ENCODE measurements around the gene CTU2.

CTU2 gene

GRCh38 chr16:88735121-88735520 is 28.8 kb downstream of the CTU2 start:
- Mint-ChIP-seq H3K4me3 (no peak overlapping the region), H3K9me3 (no peaks in the 10 kb centered on the region), H3K4me1 (ENCODE audit: low read depth) (peaks cover 4% of the 10 kb centered on the region), H3K27ac (no peak overlapping the region), H3K27me3 (no peaks in the 10 kb centered on the region), H3K36me3 (ENCODE audit: low read depth) (peaks cover 6% of the 10 kb centered on the region)

- Mint-ChIP-seq H3K27me3 (no peaks in the 10 kb centered on the region), H3K36me3 (ENCODE audit: low read depth) (peaks cover 6% of the 10 kb centered on the region), H3K4me1 (ENCODE audit: low read depth) (peaks cover 4% of the 10 kb centered on the region), H3K27ac (no peak overlapping the region), H3K4me3 (no peak overlapping the region), H3K9me3 (no peaks in the 10 kb centered on the region)
Measured at GRCh38 chr16:88735616-88736015, 29.3 kb downstream of the CTU2 start.

DNA sequence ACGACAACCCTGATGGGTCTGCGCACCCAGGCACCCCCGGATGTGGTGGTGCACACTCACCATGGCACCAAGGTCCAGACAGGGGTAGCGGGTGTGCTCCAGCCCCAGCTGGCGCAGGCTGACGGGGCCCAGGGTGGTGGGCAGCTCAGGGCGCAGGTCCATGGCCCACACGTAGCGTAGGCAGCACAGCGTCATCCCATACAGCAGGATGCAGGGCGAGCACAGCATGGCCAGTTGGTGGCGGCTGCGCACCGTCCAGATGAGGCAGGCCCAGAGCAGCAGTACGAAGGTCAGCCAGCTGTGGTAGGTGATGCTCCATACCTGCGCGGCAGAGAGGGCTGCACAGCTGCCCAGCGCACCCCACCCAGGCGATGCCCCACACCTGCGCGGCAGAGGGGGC is 29.8 kb downstream of the CTU2 start:
- no peak overlapping the region for H3K27ac Mint-ChIP-seq
- no peaks in the 10 kb centered on the region for H3K27me3 Mint-ChIP-seq
- H3K9me3 Mint-ChIP-seq, result no peaks in the 10 kb centered on the region
- peaks cover 4% of the 10 kb centered on the region for H3K36me3 Mint-ChIP-seq (ENCODE audit: low read depth)
- H3K4me1 Mint-ChIP-seq (ENCODE audit: low read depth), result peaks cover 4% of the 10 kb centered on the region
- H3K4me3 Mint-ChIP-seq, result no peak overlapping the region

DNA sequence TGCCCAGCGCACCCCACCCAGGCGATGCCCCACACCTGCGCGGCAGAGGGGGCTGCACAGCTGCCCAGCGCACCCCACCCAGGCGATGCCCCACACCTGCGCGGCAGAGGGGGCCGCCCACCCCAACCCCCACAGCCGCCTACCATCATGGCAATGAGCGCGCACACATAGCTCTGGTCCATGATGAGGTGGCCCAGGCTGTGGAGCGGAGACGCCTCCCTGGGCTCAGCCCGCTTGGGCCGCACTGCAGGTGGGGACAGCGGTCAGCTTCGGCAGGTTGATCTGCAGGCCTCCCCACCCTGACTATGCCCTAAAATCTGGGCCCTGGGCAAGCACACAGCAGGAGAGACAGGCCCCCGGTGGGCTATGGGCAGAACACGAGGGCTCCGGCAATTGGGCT is 30.2 kb downstream of the CTU2 start:
- no peak overlapping the region for H3K4me3 Mint-ChIP-seq
- H3K36me3 Mint-ChIP-seq (ENCODE audit: low read depth), result no peaks in the 10 kb centered on the region
- H3K9me3 Mint-ChIP-seq, result no peaks in the 10 kb centered on the region
- peaks cover under 1% of the 10 kb centered on the region for H3K4me1 Mint-ChIP-seq (ENCODE audit: low read depth)
- no peak overlapping the region for H3K27ac Mint-ChIP-seq
- no peaks in the 10 kb centered on the region for H3K27me3 Mint-ChIP-seq

DNA sequence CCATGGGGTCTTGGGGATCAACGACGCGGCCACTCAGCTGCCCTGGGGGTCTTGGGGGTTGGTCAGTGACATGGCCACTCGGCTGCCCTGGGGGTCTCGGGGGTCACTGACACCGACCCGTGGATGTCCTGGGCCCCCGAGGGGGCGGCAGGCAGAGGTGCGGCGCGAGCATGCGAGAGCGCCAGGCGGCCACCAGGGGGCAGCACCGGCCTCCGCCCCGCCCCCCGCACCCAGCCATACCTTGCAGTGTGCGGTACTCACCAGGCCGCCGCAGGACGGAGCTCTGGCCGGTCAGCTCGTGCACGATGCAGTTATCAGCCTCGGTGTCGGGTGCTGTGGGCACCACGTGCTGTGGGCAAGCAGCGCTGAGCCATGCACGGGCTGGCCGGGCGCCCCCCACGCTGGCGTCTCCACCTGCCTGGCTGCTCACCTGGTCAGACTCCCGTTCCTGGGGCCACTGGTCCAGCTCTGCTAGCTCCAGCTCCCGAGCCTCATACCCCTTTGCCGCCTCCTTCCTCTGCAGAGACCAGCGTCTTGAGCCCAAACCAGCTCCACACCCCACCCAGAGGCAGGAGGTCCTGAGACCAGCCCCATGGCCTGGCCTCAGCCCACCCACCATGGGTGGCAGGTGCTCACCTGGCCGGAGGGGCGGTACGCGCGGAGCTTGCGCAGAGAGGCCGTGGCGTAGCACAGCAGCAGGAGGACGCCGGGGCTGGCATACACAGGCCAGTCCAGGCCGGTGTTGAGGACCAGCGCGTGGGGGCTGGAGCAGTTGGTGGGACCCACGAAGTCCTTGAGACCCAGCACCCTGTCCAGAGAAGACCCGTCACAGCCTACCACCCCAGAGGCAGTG is 31.2 kb downstream of the CTU2 start:
- no peak overlapping the region for H3K27ac Mint-ChIP-seq

GRCh38 chr16:88738151-88739084 is 32.1 kb downstream of the CTU2 start:
- Mint-ChIP-seq H3K27me3 (no peaks in the 10 kb centered on the region), H3K4me3 (no peak overlapping the region), H3K4me1 (ENCODE audit: low read depth) (no peaks in the 10 kb centered on the region), H3K9me3 (no peaks in the 10 kb centered on the region), H3K36me3 (ENCODE audit: low read depth) (no peaks in the 10 kb centered on the region), H3K27ac (no peak overlapping the region)

More for the DNA sequence above, 31.2 kb downstream of the CTU2 start:
- Mint-ChIP-seq H3K4me3 (no peak overlapping the region), H3K4me1 (ENCODE audit: low read depth) (no peaks in the 10 kb centered on the region), H3K36me3 (ENCODE audit: low read depth) (no peaks in the 10 kb centered on the region), H3K9me3 (no peaks in the 10 kb centered on the region), H3K27me3 (no peaks in the 10 kb centered on the region)

- no peaks in the 10 kb centered on the region for H3K36me3 Mint-ChIP-seq (ENCODE audit: low read depth)
- H3K4me3 Mint-ChIP-seq, result no peak overlapping the region
- peaks cover 6% of the 10 kb centered on the region for H3K4me1 Mint-ChIP-seq (ENCODE audit: low read depth)
- no peaks in the 10 kb centered on the region for H3K27me3 Mint-ChIP-seq
- H3K27ac Mint-ChIP-seq, result no peak overlapping the region
- H3K9me3 Mint-ChIP-seq, result no peaks in the 10 kb centered on the region
Measured at GRCh38 chr16:88739139-88739976, 33.1 kb downstream of the CTU2 start.

- H3K36me3 Mint-ChIP-seq (ENCODE audit: low read depth), result no peaks in the 10 kb centered on the region
- H3K4me3 Mint-ChIP-seq, result no peak overlapping the region
- H3K27ac Mint-ChIP-seq, result no peak overlapping the region
- H3K4me1 Mint-ChIP-seq (ENCODE audit: low read depth), result peaks cover 11% of the 10 kb centered on the region
- H3K9me3 Mint-ChIP-seq, result no peaks in the 10 kb centered on the region
- no peaks in the 10 kb centered on the region for H3K27me3 Mint-ChIP-seq
Measured at GRCh38 chr16:88739977-88740726, 33.8 kb downstream of the CTU2 start.

DNA sequence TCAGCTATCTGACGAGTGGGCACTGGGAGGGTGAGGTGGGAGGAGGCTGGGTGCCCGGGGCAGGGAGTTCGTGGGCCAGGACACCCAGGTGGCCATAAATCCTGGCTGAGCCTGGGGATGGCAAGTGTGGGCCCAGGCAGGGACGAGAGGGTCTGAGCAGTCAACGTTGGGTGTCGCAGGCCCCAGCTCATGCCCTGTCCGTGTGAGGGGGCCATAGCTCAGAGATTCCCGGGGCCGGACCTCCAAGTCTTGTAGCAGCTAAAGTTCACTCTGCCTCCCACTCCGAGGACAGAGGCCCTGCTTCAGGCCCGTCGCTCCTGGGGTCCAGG is 34.4 kb downstream of the CTU2 start:
- no peaks in the 10 kb centered on the region for H3K36me3 Mint-ChIP-seq (ENCODE audit: low read depth)
- H3K9me3 Mint-ChIP-seq, result no peaks in the 10 kb centered on the region
- H3K4me1 Mint-ChIP-seq (ENCODE audit: low read depth), result peaks cover 16% of the 10 kb centered on the region
- H3K27me3 Mint-ChIP-seq, result no peaks in the 10 kb centered on the region
- H3K27ac Mint-ChIP-seq, result no peak overlapping the region
- no peak overlapping the region for H3K4me3 Mint-ChIP-seq

DNA sequence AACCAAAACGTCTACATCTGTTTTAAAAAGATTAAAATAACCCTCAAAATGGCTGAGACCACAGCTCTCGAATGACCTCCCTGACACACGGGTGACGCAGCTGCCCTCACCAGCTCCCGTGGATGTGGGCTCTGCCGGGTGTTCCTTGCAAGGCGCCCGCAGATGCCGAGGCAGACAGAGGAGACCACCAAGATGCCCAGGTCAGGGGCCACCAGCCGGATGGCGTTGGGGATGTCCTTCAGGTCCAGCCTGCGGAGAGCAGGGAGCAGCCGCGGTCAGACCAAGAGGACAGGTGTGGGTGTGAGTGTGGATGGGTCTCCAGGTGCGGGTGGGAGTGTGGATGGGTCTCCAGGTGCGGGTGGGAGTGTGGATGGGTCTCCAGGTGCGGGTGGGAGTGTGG is 35.1 kb downstream of the CTU2 start:
- H3K36me3 Mint-ChIP-seq (ENCODE audit: low read depth), result no peaks in the 10 kb centered on the region
- no peak overlapping the region for H3K4me3 Mint-ChIP-seq
- peaks cover 23% of the 10 kb centered on the region for H3K4me1 Mint-ChIP-seq (ENCODE audit: low read depth)
- H3K9me3 Mint-ChIP-seq, result no peaks in the 10 kb centered on the region
- H3K27me3 Mint-ChIP-seq, result no peaks in the 10 kb centered on the region
- H3K27ac Mint-ChIP-seq, result no peak overlapping the region

GRCh38 chr16:88742896-88743605 is 36.7 kb downstream of the CTU2 start:
- H3K4me1 Mint-ChIP-seq (ENCODE audit: low read depth), result peaks cover 28% of the 10 kb centered on the region
- H3K9me3 Mint-ChIP-seq, result no peaks in the 10 kb centered on the region
- no peak overlapping the region for H3K27ac Mint-ChIP-seq
- no peak overlapping the region for H3K4me3 Mint-ChIP-seq
- no peaks in the 10 kb centered on the region for H3K36me3 Mint-ChIP-seq (ENCODE audit: low read depth)
- H3K27me3 Mint-ChIP-seq, result no peaks in the 10 kb centered on the region

- Mint-ChIP-seq H3K9me3 (no peaks in the 10 kb centered on the region), H3K27me3 (no peaks in the 10 kb centered on the region), H3K4me3 (no peak overlapping the region), H3K4me1 (ENCODE audit: low read depth) (peaks cover 30% of the 10 kb centered on the region), H3K36me3 (ENCODE audit: low read depth) (no peaks in the 10 kb centered on the region), H3K27ac (no peak overlapping the region)
Measured at GRCh38 chr16:88743693-88744576, 37.6 kb downstream of the CTU2 start.

Measured in stimulated activated naive CD8-positive, alpha-beta T cell treated with anti-CD3 and anti-CD28 coated beads, Interleukin-15, Interleukin-2, amounts not matched to agents 100 ng/mL and 50 ng/mL, for 24 hours (primary cell).